ENCODE data around the gene ATP9B.

GRCh38 chr18:79222790-79223189 lies 153.6 kb downstream of the ATP9B start:
- TF ChIP-seq CTCF (IDR thresholded peaks at IDR 0.05 in 8 of 11, conservative IDR thresholded peaks at IDR 0.05 in 3 of 11) (no peak), POLR2A (IDR thresholded peaks at IDR 0.05) (no peak), POLR2AphosphoS5 (IDR thresholded peaks at IDR 0.05) (no peak)

Measured in spleen (tissue), 7 donors.